BE2C (cell line): ENCODE data around the gene CDCA7.

ENCODE experiments used
- DNase-seq: peaks from one replicate; pipeline ENCODE4 v3.0.0-alpha.2; 2020
- H3K27me3 ChIP-seq: fragments of 250-450 bp; sonication (Bioruptor Pico); 2 replicates; pipeline ENCODE4 v1.5.1; 2020; ENCODE audit warnings: mild to moderate bottlenecking
- H3K36me3 ChIP-seq: fragments of 250-450 bp; sonication (Bioruptor Pico); 2 replicates; pipeline ENCODE4 v1.5.1; 2020; ENCODE audit warnings: mild to moderate bottlenecking
- H3K4me1 ChIP-seq: fragments of 250-450 bp; sonication (Bioruptor Pico); 2 replicates; pipeline ENCODE4 v1.5.1; 2020
- H3K4me3 ChIP-seq: 2 replicates; pipeline ENCODE4 v1.5.1; 2011; ENCODE audit warnings: low read depth, low read length
- H3K9me3 ChIP-seq: fragments of 250-450 bp; sonication (Bioruptor Pico); 2 replicates; pipeline ENCODE4 v1.5.1; 2020
- TF ChIP-seq, protein P1 (sequence below): IDR thresholded peaks from 2 replicates; pipeline ENCODE4 v1.5.1; 2012; ENCODE audit warnings: mild to moderate bottlenecking, low read depth, low read length

Gene CDCA7

DNA sequence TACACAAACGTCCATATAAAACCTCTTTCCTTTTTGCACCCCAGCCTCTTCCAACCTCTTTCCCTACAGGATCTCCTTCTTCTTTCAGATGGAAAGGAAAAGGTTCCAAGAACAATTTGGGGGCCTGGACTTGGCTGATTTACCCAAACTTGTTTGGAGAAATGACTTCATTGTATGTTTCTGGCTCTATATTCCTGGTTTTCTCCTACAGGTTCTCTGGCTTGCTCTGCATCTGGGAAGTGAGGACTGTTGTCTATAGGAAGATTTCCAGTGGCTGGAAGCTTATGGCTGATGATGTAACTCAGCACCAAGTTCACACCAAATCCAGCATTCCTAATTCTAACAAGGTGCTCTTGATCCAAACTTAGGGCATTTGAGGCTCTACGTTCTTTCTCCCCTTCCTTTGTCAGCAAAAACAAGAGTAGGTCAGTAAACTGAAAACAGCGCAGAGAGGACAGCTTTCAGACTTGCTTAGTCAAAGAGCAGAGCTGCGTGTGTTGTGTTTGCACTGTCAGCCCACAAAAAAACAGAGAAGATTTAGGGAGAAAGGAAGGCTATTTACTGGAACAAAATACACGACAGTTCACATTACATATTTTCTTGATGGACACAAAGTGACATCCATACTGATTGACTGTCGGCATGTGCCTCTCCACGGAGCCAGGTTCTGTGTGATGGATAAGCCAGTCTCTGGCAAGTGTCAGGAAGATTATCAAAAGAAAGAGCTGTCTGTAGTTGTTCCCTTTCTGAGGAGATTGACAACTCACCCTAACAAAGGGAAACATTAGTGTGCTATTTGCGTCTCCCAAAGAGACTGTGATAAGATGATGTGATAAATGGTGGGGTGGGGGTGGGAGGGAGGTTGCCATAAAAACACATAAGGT lies 39.7 kb downstream of the CDCA7 start:
- H3K36me3 ChIP-seq, result no peaks in the 10 kb centered on the region
- TF ChIP-seq, protein P1, sequence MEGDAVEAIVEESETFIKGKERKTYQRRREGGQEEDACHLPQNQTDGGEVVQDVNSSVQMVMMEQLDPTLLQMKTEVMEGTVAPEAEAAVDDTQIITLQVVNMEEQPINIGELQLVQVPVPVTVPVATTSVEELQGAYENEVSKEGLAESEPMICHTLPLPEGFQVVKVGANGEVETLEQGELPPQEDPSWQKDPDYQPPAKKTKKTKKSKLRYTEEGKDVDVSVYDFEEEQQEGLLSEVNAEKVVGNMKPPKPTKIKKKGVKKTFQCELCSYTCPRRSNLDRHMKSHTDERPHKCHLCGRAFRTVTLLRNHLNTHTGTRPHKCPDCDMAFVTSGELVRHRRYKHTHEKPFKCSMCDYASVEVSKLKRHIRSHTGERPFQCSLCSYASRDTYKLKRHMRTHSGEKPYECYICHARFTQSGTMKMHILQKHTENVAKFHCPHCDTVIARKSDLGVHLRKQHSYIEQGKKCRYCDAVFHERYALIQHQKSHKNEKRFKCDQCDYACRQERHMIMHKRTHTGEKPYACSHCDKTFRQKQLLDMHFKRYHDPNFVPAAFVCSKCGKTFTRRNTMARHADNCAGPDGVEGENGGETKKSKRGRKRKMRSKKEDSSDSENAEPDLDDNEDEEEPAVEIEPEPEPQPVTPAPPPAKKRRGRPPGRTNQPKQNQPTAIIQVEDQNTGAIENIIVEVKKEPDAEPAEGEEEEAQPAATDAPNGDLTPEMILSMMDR, result no peak
- H3K27me3 ChIP-seq, result peaks cover 4% of the 10 kb centered on the region; the same call in 1 of the 2 replicates
- H3K4me3 ChIP-seq, result no peak overlapping the region
- no peaks in the 10 kb centered on the region for H3K4me1 ChIP-seq
- H3K9me3 ChIP-seq, result no peaks in the 10 kb centered on the region
- no peak for DNase-seq

DNA sequence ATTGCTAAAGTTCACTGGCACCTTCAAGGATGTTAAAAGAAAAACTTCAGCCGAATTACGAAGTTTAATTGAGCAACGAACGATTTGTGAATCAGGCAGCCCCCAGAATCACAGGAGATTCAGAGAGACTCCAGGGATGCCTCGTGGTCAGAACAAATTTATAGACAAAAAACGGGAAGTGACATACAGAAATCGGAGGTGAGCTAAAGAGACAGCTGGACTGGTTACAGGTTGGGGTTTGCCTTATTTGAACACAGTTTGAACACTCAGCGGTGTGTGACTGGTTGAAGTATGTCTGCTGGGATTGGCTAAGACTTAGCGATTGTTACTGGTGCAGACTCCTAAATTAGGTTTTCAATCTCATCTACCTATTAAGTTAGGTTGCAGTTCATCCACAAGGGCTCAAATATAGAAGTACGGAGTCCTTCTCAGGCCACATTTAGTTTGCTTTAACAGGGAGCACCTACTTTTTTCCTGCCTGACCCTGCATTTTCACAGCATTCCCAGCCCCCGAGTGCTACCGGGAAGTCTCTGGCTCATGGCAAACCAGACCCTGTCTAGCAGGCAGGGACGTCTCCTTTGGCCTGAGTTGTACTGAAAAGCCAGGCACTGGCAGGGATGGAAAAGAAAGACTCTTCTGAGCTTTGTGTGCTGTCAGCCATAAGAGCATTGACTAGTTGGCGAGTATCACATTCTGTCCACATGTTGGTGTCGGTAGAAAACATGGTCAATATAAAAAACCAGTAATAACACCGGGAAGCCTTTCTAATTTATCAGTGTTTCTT lies 41.1 kb downstream of the CDCA7 start:
- no peaks in the 10 kb centered on the region for H3K36me3 ChIP-seq
- no peak for DNase-seq
- TF ChIP-seq, protein P1, result no peak
- H3K4me1 ChIP-seq, result no peaks in the 10 kb centered on the region
- no peaks in the 10 kb centered on the region for H3K9me3 ChIP-seq
- peaks cover 14% of the 10 kb centered on the region; the same call in 1 of the 2 replicates for H3K27me3 ChIP-seq
- no peak overlapping the region for H3K4me3 ChIP-seq

DNA sequence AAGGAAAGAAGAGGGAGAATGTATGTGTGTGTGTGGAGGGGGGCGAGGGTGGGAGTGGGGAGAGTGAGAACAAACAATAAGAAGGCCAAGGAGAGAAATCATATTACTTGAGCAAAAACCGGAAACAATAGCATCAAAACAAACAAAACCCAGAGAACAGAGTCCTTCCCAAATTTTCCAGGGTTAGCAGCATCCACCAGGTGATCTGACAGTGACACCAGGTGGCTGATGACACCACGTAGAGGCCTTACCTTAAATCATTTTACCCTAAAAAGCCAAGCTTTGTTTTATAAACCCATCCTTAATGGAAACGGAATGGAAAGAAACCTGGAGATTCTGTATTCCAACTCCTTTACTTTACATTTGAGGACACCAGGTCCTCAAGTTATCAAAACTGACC lies 42.9 kb downstream of the CDCA7 start:
- Histone ChIP-seq H3K27me3 (peaks cover 28% of the 10 kb centered on the region), H3K4me1 (no peaks in the 10 kb centered on the region), H3K36me3 (no peaks in the 10 kb centered on the region), H3K4me3 (no peak overlapping the region), H3K9me3 (no peaks in the 10 kb centered on the region)
- TF ChIP-seq, protein P1, result no peak
- no peak for DNase-seq

DNA sequence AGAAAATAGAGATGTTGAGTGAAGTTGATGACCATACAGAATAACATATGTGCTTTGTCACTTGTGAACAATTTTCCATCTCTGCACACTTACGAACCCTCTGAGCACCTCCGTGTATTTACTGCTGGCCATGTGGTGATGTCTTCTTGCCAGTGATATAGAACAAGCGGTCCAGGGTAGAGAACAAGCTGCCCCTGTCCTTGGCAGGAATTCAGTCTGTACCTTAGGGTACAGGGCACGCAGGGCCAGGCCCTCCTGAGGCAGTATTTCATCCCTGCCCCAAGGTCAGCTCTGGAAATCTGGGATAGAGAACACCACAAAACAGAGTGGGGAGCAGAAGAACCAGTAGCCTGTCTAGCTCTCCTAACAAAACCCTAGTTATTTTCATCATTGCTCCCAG lies 44.6 kb downstream of the CDCA7 start:
- TF ChIP-seq, protein P1, result no peak

DNA sequence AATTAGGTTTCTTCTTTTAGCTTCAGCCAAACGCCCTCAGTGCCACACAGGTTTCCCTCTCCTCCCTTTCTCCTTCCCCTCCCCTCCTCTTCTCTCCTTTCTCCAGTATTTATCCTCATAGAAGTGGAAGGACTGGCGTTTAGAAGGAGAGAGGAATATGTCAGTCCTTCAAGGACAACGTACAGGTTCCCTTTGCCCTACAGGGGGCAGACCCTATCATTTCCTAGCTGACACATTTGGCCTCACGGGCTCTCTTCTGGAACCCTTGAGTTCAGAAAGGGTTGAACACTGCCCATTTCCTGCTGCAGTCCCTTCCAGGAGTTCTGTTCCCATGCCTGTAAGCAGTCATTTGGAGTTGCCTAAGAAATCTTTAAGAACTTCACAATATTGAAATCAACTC lies 46.1 kb downstream of the CDCA7 start:
- Histone ChIP-seq H3K27me3 (peaks cover 34% of the 10 kb centered on the region), H3K9me3 (no peaks in the 10 kb centered on the region), H3K36me3 (no peaks in the 10 kb centered on the region), H3K4me1 (no peaks in the 10 kb centered on the region), H3K4me3 (no peak overlapping the region)
- DNase-seq, result peak; percentile 21
- TF ChIP-seq, protein P1, result peak; percentile 47

More for the DNA sequence above, 44.6 kb downstream of the CDCA7 start:
- Histone ChIP-seq H3K4me3 (no peak overlapping the region), H3K27me3 (peaks cover 34% of the 10 kb centered on the region), H3K4me1 (no peaks in the 10 kb centered on the region), H3K36me3 (no peaks in the 10 kb centered on the region), H3K9me3 (no peaks in the 10 kb centered on the region)
- no peak for DNase-seq
